ENCODE data around the gene CEP63.

GRCh38 chr3:134480546-134480945, 5.3 kb upstream of the CEP63 start:
- TF ChIP-seq YY1 (IDR thresholded peaks at IDR 0.05; ENCODE audit: insufficient read depth, insufficient read length) (no peak), ZNF274 (IDR thresholded peaks at IDR 0.05; ENCODE audit: low read depth, low read length) (no peak), SUZ12 (IDR thresholded peaks at IDR 0.05; ENCODE audit: extremely low read depth, insufficient read depth, insufficient read length) (no peak)

Data from NT2/D1 (cell line).